ENCODE data around the gene HARBI1.

DNA sequence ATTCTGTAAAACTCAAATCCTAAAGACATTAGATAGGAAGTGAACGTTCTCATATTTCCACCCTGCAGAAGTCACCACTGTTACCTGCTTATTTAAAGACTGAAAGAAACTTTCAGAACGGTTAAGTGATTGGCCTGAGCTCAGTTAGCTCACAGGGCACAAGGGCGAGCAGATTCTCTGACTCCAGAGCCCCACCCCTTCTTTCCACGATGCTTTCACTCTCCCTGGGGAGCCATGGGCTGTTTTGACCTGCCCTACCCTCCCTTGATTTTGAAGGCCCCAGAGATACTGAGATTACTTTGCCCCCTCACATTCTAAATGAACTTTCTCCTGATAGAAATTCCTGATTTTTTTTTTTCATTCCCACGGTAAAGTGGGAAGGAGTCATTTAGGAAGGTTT lies 49.5 kb upstream of the HARBI1 start:
- TF ChIP-seq, protein P1, sequence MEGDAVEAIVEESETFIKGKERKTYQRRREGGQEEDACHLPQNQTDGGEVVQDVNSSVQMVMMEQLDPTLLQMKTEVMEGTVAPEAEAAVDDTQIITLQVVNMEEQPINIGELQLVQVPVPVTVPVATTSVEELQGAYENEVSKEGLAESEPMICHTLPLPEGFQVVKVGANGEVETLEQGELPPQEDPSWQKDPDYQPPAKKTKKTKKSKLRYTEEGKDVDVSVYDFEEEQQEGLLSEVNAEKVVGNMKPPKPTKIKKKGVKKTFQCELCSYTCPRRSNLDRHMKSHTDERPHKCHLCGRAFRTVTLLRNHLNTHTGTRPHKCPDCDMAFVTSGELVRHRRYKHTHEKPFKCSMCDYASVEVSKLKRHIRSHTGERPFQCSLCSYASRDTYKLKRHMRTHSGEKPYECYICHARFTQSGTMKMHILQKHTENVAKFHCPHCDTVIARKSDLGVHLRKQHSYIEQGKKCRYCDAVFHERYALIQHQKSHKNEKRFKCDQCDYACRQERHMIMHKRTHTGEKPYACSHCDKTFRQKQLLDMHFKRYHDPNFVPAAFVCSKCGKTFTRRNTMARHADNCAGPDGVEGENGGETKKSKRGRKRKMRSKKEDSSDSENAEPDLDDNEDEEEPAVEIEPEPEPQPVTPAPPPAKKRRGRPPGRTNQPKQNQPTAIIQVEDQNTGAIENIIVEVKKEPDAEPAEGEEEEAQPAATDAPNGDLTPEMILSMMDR (IDR thresholded peaks at IDR 0.05) = no peak
- TF ChIP-seq POLR2A (IDR thresholded peaks at IDR 0.05) (no peak), EP300 (IDR thresholded peaks at IDR 0.05) (peak in 1 of 2 donors; percentile 58)
